GM19193 (cell line): Measurements from ENCODE around the gene TNFSF13.

Source experiments
- POLR2A ChIP-seq: IDR thresholded peaks from 4 replicates; pipeline ENCODE4 v1.6.1; 2011; ENCODE audit not compliant: insufficient read depth, insufficient read length; ENCODE audit errors: extremely low read depth

TNFSF13 gene

DNA sequence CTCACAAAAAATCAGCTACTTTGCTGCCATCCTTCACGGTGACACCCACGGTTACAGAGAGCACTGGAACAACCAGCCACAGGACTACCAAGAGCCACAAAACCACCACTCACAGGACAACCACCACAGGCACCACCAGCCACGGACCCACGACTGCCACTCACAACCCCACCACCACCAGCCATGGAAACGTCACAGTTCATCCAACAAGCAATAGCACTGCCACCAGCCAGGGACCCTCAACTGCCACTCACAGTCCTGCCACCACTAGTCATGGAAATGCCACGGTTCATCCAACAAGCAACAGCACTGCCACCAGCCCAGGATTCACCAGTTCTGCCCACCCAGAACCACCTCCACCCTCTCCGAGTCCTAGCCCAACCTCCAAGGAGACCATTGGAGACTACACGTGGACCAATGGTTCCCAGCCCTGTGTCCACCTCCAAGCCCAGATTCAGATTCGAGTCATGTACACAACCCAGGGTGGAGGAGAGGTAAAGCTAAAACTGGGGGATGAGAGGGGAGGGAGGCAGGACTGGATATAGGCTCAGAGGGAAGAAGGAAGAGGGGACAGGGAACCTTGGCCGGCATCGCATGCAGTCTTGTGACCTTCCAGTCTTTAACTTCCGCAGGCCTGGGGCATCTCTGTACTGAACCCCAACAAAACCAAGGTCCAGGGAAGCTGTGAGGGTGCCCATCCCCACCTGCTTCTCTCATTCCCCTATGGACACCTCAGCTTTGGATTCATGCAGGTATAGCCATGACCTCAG, 21.5 kb downstream of the TNFSF13 start:
- TF ChIP-seq POLR2A = no peak

DNA sequence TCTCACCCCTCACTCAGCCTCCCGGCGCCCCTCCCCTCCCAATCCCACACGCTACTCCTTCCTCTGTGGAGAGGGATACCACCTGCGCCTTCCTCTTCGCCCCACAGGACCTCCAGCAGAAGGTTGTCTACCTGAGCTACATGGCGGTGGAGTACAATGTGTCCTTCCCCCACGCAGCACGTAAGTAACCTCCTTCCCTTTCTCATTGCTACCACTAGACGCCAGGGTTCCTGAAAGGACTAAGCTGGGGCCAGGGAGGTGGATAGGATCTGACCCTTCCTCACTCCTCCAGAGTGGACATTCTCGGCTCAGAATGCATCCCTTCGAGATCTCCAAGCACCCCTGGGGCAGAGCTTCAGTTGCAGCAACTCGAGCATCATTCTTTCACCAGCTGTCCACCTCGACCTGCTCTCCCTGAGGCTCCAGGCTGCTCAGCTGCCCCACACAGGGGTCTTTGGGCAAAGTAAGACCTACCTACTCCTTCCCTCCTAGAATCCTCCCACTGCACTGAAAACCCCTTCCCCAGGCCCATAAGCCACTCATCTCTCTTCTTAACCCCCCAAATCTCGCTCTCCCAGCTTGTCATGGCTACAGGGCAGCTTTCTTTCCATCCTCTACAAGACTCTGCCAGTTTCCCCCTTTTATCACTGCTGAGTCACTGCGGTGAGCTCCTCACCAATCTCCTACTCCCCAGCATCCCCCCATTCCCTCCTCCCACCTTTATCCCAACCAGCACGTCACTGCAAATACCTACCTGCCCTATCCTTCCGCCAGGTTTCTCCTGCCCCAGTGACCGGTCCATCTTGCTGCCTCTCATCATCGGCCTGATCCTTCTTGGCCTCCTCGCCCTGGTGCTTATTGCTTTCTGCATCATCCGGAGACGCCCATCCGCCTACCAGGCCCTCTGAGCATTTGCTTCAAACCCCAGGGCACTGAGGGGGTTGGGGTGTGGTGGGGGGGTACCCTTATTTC, 22.3 kb downstream of the TNFSF13 start:
- no peak for TF ChIP-seq POLR2A

GRCh38 chr17:7582396-7583252, 24.1 kb downstream of the TNFSF13 start:
- TF ChIP-seq POLR2A = no peak

DNA sequence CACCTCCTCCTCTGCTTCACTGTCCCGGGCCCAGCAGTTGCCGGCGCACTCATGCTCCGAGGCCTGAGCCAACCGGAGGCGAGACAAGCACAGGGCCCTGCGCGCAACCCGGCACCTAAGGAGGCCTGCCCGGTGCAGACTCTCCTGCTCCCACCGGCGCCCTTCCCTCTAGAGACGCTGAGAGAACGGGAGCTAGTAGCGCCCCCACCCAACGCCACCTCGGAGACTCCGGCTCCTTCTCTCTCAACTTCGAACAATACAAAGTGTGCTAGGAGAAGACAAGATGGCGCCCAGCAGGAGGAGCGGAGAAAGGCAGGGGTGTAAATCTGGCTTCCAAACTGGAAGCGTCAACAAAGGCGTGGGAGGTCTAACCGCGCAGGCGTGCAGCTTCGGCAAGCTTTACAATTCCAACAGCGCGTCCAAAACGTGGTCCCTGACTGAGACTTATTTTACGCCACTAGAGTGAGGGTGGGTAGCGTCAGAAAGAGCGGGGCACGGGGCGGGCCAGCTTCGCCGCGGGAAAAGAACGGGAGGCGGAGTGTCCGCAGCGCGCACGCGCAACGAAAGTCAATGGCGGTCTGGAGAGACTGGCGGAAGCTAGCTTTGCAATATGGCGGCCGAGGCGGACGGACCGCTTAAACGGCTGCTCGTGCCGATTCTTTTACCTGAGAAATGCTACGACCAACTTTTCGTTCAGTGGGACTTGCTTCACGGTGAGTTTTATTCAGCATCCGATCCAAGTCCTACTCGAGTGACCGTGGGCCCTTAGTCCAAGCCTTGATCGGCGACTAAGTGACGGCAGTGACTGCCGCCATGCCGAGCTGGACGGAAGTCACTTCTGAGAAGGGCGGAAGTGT, 24.9 kb downstream of the TNFSF13 start, which contains the start of gene MPDU1:
Gene MPDU1 (plus strand): TSS at position 600 of the 857 bp plus-strand sequence. CDS start 11 bp downstream, at position 611.
- TF ChIP-seq POLR2A = peak; percentile 95

DNA sequence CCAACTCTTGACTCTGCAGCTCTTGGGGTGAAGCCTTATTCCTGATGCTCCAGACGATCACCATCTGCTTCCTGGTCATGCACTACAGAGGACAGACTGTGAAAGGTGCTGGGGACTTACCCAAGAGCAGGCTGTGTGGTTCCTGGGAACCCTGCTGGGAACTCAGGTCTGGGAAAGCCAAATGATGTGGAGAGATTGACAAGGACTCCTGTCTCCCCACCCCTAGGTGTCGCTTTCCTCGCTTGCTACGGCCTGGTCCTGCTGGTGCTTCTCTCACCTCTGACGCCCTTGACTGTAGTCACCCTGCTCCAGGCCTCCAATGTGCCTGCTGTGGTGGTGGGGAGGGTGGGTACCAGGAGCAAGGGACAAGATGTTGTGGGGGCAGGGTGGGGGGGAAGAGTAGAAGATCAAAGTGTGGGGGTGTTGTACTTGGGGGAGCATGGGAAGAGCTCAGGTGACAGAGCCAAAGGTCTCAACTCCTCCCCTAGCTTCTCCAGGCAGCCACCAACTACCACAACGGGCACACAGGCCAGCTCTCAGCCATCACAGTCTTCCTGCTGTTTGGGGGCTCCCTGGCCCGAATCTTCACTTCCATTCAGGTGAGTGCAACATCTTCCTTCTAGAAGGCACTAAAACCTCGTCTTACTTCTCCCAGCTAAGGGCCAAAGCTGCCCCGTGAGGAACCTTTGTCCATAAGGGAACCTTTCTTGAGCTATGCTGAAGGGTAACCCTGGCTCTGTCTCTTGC, 28.3 kb downstream of the TNFSF13 start:
- no peak for TF ChIP-seq POLR2A

- TF ChIP-seq POLR2A = no peak
Measured at GRCh38 chr17:7587420-7588151, 29.0 kb downstream of the TNFSF13 start.

DNA sequence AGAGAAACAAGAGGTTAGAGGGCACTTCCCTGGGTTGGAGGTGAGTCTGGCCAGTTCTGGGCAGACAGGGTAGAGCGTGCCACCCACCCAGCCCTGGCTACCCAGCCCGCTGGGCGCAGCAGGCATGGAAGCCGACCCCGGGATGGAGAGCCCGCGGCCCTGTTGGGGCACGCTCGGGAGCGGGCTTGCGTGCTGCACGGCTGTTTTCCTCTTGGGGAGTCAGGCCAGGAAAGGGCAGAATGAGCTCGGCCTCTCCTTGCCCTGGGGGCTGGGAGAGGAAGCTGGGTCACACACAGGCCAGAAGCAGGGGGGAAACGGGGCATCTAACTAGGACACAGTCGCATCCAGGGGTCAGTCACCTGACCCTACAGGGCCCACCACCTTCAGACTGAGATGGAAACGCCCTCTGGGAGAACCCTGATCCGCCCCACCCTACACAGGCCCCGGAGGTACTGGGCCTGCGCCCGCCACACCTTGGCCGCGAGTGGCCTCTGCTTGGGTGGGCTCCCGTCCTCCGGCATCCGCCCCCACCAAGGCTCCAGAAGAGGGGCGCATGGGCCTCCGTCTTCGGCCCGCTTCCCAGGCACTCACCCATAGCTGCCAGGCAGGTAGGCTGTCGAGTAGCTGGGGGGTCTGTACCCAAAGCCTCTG, 30.1 kb downstream of the TNFSF13 start:
- no peak for TF ChIP-seq POLR2A

DNA sequence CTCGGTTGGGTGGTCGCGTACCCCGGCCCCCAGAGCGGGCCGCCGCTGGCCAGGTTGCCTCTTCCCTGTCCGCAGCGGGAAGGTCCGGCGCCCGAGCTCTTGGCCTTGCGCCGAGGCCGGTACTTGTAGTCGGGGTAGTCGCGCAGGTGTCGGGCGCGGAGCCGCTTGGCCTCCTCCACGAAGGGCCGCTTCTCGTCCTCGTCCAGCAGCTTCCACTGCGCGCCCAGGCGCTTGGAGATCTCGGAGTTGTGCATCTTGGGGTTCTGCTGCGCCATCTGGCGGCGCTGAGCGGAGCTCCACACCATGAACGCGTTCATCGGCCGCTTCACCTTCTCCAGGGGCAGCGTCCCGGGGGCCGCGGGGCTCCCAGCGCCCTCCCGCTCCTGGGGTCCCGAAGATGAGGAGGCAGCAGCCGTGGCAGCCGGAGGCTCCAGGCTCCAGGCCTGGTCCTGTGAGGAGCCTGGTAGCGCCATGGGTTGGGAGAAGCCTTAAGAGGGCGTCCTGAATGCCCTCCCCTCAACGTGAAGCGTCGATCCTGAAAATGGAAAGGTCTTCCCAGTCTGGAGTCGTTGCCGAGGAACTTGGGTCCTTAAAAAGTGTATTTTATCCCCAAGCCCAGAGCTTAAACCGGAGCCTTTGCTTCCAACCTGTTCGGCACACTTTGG, 30.8 kb downstream of the TNFSF13 start:
- TF ChIP-seq POLR2A = no peak

- TF ChIP-seq POLR2A = no peak
Measured at GRCh38 chr17:7589891-7590691, 31.5 kb downstream of the TNFSF13 start, which contains the start of gene SOX15. TSS of gene SOX15 (minus strand) at chr17:7590094. CDS start at chr17:7589676, 418 bp downstream.

- no peak for TF ChIP-seq POLR2A
Measured at GRCh38 chr17:7590743-7591142, 32.2 kb downstream of the TNFSF13 start.
